Body of pancreas (tissue), 4 donors: ENCODE measurements around the gene PCDH15.

Experiments
- POLR2A ChIP-seq, 3 donors: fragments of 450-650 bp; IDR thresholded peaks; one replicate each; pipeline ENCODE4 v1.6.1; 2016; ENCODE audit warnings: antibody characterized with exemption in 3 of 3, mild to moderate bottlenecking in 2 of 3
- TF ChIP-seq, protein P1 (sequence below), 7 experiments: fragments of 450-650 bp in 4 of 7; fragments of 200-600 bp in 3 of 7; sonication (generic) in 3 of 7; IDR thresholded peaks; one replicate each; pipeline ENCODE4 v1.5.1; 2016 to 2019; ENCODE audit warnings: antibody characterized with exemption in 7 of 7

GRCh38 chr10:54614072-54614471, 187.0 kb downstream of the PCDH15 start:
- TF ChIP-seq, protein P1, sequence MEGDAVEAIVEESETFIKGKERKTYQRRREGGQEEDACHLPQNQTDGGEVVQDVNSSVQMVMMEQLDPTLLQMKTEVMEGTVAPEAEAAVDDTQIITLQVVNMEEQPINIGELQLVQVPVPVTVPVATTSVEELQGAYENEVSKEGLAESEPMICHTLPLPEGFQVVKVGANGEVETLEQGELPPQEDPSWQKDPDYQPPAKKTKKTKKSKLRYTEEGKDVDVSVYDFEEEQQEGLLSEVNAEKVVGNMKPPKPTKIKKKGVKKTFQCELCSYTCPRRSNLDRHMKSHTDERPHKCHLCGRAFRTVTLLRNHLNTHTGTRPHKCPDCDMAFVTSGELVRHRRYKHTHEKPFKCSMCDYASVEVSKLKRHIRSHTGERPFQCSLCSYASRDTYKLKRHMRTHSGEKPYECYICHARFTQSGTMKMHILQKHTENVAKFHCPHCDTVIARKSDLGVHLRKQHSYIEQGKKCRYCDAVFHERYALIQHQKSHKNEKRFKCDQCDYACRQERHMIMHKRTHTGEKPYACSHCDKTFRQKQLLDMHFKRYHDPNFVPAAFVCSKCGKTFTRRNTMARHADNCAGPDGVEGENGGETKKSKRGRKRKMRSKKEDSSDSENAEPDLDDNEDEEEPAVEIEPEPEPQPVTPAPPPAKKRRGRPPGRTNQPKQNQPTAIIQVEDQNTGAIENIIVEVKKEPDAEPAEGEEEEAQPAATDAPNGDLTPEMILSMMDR (IDR thresholded peaks at IDR 0.05) = no peak
- TF ChIP-seq POLR2A (IDR thresholded peaks at IDR 0.05) = no peak
